HG03558 (cell line): ENCODE measurements around the gene CLCNKA.
"Not testable (repeated sequence)": the region's sequence is repeated elsewhere in the genome, so short reads cannot be mapped to it uniquely, and the experiment has no call there.

ENCODE experiments used
- ATAC-seq: cut with Tn5 transposase; IDR thresholded peaks from one replicate; pipeline ENCODE4 v1.9.1; 2021; ENCODE audit warnings: moderate number of reproducible peaks; ENCODE audit not compliant: unreplicated experiment; ENCODE audit errors: extremely low read depth

The CLCNKA gene

DNA sequence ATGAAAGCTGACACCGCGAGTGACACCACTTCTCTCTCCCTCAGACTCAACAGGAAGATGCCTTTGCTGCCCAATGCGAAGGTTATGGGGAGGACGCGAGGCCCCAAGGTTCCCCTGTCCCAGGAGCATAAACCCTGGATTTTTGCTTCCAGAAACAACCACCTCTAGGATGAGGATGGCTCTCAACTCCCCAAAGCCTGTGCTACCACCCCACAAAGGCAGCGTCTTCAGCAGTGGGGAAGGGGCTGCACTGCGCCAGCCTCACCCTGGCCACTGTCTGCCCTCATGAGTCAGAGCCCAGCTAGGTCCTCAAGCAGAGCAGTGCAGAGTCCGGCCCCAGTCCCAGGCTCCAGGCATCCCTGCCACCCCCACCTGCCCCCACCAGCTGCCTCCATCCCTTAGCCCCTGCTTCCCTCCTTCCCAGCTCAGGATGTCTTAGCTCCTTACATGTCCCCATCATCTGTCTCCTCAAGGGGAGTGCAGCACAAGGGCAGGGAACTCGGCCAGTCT lies 24.7 kb upstream of the CLCNKA start:
- ATAC-seq, result no peak

DNA sequence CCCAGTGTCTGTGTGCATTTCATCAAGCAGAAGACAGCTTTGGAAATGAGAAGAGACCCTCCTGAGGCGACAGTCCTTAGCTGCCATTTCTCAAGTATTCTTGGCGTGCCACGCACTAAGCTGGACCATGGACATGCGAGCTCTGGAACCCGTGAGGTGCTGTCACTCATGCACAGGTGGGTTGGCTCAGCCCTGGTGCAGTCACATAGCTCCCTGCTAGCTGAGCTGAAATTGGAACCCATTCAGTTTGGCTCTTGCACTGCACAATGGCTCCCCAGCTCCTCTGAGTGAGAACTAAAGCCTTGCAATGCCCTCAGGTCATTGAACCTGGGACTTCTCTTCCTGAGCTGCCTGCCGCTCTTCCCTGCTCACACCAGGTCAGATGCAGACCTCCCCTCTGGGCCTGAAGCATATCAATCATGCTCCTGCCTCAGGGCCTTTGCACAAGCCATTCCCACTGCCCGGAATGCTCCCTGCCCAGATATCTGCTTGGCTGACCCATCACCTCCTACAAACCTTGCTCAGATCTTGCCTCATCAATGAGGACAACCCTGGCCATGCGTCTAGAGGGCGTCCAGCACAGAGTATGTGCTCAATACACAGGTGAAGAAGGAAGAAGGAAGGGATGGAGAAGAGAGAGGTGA lies 24.1 kb upstream of the CLCNKA start:
- no peak for ATAC-seq

DNA sequence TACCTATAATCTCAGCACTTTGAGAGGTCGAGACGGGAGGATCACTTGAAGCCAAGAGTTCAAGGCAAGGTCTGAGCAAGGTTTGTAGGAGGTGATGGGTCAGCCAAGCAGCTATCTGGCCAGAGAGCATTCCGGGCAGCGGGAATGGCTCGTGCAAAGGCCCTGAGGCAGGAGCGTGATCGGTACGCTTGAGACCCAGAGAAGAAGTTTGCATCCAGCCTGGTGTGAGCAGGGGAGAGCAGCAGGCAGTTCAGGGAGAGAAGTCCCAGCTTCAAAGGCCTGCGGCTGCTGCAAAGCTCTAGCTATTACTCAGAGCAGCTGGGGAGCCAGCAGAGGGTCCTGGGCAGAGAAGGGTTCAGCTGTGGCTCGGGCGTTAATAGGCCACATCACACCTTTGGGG lies 22.9 kb upstream of the CLCNKA start:
- no peak for ATAC-seq

DNA sequence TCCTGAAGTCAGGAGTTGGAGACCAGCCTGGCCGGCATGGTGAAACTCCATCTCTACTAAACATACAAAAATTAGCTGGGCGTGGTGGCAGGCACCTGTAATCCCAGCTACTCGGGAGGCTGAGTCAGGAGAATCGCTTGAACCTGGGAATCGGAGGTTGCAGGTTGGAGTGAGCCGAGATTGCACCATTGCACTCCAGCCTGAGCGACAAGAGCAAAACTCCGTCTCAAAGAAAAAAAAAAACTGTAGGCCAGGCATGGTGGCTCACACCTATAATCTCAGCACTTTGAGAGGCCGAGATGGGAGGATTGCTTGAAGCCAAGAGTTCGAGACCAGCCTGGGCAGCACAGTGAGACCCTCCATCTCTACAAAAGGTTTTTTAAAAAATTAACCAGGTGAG lies 20.6 kb upstream of the CLCNKA start:
- not testable (repeated sequence) for ATAC-seq

DNA sequence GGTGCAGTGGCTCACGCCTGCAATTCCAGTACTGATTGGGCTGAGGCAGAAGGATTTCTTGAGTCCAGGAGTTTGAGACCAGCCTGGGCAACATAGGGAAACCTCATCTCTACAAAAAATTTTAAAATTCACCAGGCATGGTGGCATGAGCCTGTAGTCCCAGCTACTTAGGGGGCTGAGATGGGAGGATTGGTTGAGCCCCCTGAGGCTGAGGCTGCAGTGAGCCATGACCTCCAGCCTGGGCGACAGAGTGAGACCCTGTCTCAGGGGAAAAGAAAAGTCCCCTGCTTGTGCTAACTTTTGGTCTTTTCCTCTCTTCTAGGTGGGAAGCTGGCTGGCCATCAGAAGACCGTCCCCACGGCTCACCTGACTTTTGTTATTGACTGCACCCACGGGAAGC lies 16.2 kb upstream of the CLCNKA start:
- ATAC-seq, result no peak

DNA sequence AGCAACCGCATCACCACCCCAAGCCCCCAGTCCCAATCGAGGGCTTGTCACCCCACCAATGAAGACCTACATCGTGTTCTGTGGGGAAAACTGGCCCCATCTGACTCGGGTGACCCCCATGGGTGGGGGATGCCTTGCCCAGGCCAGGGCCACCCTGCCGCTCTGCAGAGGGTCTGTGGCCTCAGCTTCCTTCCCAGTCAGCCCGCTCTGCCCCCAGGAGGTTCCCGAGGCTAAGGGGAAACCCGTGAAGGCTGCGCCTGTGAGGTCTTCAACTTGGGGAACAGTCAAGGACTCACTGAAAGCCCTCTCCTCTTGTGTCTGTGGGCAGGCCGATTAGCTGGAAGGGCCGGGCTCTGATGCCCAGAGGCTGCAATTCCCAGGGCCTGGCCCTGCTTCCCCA lies 15.8 kb upstream of the CLCNKA start:
- ATAC-seq, result no peak

DNA sequence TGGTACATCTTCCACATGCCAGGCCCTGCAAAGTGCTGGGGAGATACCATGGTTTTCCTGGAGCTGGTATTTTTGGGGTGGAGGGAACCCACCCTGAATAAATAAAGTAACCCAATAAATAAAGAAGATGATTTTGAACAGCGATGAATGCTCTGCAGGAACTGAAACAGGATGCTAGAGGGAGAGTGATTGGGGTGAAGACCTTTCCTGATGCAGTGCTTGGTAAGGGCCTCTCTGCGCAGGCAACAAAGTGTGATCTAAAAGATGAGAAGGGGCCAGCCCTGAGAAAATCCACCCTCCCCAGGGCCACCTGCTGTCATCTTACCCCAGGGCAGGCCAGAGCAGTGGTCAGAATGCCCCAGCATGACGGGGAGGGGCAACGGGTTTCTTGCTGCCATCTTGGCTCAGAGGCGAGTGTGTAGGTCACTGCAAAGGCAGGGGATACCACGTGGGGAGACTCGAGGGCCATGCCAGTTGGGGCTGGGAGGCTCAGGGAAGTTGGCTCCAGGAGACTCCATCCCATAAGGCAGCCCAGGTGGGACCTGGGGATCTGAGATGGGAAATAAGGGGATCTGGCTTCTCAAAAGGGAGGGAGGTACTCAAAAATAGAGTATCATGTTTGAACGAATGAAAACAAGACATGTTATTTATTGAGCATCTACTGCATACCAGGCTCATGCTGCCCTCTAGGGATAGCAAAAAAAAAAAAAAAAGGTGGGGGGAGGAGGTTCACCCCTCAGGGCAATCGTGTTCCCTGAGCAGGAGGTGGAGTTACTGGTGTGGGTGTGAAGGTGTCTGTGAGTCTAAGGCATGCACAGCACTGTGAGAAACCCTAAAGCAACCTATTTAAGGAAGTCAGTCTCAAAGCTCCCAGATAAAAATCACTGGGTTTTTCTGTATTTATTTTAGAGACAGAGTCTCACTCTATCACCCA lies 15.0 kb upstream of the CLCNKA start:
- ATAC-seq, result no peak

DNA sequence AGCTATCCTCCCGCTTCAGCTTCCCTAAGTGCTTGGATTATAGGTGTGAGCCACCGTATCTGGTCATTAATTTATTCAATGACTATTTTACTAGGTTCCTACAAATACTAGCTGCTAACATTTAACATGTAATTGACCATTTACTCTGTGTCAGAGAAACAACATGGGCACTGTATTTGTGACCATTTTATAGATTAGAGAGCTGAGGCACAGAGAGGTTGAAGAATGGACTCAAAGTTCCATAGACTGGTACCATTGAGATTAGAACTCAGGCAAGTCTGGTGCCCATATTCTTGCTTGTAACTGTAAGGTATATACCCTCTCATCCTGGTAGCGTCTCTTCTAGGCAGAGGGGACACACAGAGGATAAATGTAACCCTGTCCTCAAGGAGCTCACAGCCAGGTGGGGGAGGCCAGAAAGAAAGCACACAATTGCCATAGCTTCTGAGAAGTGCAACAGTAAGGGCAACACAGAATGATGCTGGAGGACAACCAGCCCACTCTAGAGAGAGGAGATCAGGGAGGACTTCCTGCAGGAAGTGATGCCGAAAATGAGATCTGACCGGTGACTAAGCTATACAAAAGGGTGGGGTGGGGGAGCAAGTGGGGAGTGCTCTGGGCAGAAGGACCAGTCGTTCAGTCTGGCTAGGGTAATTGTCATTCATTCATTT lies 14.0 kb upstream of the CLCNKA start:
- ATAC-seq, result no peak

DNA sequence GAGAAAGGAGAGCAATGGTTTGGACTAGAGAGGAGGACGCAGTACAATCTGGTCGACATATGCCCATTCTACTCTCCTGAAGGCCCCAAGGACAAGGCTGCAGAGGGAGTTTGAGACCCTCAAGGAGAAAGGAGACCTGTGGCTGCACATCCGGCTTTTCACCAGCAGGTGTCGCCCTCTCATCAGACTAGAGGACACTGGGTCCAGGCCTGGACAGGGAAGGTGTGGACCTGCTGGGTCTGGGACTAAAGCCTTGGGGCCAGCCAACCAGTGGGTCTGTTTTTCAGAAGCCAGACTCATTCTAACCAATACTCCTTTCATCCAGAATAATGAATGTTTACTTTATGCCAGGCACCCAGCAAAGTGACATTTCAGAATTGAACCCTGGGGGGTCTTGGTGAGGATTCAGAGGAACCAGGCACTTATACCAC lies 12.8 kb upstream of the CLCNKA start:
- ATAC-seq, result no peak

DNA sequence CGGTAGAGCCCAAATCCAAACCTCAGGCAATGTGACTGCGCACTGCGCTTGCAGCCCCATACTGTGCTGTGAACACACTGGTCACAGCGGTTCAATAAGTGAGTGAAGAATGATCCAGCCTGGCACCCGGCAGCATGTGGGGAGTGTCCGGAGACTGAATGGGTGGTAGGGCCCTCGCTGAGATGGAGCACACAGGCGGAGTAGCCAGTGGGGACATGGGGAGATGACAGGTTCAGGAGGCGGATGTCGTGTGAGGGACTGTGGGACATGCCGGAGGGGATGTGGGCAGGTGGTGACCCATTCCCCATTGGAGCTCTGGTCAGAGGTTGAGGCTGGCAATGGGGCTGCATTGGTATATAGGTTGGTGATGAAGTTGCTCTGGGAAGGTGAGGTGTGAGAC lies 12.2 kb upstream of the CLCNKA start:
- no peak for ATAC-seq

DNA sequence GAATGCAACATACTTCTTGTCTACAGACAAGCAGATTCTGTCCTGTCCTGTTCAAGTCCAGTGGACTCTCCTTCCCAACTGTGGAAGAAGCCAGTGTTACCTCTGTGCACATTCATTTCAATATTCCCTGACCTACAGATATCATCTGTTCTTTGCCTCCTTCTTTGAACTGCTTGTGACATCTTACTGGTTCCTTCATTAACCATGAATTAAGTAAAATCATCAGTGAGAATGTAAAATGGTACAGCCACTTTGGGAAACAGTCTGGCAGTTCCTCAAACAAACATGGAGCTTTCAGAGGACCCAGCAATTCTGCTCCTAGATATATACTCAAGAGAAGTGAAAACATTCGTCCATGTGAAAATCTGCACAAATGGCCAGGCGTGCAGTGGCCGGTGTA lies 11.0 kb upstream of the CLCNKA start:
- no peak for ATAC-seq

DNA sequence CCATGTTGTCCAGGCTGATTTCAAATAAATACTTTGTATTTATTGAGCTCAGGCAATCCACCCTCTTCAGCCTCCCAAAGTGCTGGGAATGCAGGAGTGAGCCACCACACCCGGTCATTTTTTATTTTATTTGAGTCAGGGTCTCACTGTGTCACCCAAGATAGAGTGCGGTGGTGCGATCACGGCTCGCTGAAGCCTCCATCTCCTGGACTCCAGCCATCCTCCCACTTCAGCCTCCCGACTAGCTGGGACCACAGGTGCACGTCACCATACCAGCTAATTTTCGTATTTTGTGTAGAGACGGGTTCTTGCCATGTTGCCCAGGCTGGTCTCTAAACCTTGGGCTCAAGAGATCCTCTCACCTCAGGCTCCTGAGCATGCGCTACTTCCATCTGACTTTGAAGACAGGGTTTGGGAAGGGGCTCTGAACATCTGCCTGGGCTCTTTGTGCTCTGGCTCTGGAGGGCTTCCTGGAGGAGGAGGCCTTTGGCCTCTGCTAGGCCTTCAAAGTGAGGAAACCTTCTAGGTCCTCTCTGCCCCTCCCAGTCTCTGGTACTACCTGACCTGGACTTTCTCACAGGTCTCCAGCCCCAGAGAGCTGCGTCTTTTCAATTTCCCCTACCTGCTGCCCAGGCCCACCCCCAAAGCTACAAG lies 9.8 kb upstream of the CLCNKA start:
- ATAC-seq, result no peak

DNA sequence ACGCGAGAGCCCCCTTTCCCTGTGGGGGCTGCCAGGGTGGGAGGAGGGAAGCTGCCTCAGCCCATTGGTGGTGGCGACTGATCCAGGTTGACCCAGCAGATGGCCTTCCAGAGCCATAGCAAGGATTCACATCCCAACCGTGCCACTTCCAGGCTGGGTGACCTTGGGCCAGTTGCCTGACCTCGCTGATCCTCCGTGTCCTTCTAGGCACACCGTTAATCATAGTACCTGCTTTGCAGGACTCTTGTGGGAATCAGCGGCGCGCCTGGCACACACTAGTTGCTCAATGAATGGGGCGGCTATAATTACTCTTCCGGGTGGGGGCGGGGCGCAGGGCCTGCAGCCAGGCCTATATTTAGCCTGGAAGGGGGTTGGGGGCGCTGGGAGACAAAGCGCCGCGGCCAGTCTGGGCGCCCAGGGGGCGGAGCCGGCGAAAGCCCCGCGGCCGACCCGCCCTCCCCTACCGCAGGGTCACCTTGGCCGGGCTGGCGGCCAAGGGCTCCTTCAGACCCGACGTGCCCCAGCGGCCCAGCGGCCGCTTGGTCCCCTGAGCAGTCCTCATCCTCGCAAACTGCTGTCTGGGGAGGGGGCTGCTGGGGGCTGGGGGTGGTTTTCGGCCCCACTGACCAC lies 9.1 kb upstream of the CLCNKA start:
- no peak for ATAC-seq

DNA sequence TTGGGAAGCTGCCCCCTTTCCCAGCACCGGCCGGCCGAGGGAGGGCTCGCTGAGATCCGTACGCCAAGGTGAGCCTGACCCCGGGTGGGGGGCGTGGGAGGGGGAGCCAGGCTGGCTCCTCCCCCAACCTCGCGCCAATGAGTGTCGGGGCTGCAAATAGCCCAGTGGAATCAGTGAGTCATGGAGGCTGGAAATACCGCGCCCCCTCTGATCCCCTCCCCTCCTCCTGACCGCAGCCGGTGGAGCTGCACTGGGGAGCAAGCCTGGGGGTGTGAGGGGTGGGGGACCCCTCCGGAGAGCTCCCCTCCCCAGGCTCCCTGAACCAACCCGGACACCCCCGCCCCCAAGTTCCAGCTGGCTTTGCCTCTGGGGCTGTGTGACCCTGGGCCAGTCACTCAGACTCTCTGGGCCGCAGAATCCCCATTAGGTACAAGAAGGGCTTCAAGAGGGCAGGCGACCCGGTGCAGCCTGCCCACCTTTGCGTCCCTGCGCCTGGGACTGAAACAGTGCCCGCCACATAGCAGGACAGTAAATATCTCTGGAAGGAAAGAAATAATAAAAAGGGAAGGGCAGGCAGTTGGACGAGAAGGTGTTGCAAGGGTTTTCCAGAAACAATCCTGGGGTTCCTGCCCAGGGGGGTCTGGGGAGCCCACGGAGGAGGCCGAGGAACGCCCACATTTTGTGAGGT lies 8.5 kb upstream of the CLCNKA start:
- ATAC-seq, result no peak

DNA sequence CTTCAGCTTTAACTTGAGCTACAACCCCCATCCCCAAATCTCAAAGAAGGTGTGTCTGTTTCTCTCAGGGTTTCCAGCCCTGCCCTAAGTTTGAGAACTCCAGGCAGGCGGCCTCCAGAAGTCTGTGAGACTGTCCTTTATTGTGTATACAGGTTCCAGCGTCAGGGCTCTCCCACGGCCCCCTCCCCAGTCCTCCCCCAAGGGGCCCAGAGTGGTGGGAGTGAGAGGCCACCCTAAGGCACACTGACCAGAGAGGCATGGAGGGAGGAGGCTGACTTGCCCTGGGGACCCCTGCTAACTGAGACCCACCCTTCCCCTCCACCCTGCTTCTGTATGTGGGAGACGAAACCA lies 8.0 kb upstream of the CLCNKA start:
- ATAC-seq, result no peak

DNA sequence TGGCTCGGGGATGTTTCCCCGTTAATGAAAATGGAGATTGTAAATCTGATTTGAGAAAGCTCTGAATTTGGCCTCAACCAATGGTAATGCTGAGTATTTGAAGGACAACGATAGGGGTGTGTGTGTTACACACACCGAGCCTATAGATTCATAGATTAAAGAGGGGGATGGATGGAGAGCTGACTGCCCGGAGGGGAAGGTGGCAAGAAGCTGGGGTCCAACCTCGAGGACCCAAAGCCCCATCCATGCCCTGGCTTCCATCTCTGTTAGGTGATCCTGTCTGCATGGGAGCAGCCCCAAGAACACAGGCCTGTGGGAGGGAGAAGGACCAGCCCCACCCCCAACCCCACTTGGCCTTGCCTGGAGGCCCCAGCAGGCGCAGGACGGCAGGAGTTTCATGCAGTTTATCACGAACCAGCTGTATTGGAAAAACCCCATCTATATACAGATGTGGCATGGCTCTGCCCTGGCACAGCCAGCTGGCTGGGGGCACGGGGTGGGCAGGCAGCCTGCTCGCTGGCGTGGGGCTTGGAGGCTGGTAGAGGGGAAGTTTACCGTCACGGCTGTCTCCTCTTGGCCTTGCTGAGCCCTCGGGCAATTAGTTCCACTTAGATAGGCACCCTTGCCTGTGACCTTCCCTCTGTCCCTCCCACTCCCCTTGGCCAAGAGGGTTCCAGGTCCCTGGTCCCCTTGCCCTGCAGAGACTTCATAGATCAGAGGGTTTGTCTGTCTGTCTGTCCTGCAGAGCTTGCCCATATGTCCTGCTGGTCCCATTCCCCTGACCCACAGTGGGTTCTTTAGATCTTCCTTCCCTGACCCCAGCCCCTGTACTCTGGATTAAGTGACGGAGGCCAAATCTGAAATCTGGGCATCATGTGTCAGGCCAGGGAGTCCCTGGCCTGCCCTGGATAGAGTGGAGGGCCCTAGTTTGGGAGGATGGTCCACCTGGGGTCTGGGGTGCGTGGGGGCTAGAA lies 7.0 kb upstream of the CLCNKA start:
- no peak for ATAC-seq

DNA sequence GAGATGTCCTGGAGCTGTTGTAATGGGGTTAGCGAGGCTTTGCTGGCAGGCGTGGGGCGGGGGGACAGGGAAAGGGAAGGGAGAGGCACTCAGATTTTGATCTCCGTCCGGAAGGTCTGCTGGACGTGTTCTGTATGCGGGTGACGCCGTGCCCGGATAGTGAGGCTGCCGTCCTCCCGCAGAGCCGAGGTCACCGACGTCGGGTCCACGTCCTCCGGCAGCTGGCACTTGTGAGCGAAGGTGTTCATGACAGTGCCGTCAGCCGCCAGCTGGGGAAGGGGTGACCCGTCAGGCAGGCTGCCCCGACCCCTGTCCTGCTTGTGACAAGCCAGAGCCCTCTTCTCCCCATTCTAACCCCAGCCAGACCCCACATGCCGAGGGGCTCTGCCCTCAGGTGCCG lies 6.3 kb upstream of the CLCNKA start:
- no peak for ATAC-seq
